Renal cortical epithelial cell (primary cell): ENCODE measurements around the gene DENND2A. TPM values are rescaled to one million over a fixed set of nuclear protein-coding genes. Genes with fewer than 3 reads are reported as not detected.
"Not testable (repeated sequence)": the region's sequence is repeated elsewhere in the genome, so short reads cannot be mapped to it uniquely, and the experiment has no call there.

Experiments
- DNase-seq: peaks from one replicate; pipeline ENCODE4 v3.0.0-alpha.2; 2011; ENCODE audit warnings: low read depth
- total RNA-seq: library from RNA; depleted of rRNA; stranded (reverse); fragments of >200 nt; gene quantifications from 2 replicates; pipeline ENCODE4 v1.2.3, GENCODE V29; 2014

The DENND2A gene
- total RNA-seq, 1 donor from 2014 or later: 67.9 TPM

DNA sequence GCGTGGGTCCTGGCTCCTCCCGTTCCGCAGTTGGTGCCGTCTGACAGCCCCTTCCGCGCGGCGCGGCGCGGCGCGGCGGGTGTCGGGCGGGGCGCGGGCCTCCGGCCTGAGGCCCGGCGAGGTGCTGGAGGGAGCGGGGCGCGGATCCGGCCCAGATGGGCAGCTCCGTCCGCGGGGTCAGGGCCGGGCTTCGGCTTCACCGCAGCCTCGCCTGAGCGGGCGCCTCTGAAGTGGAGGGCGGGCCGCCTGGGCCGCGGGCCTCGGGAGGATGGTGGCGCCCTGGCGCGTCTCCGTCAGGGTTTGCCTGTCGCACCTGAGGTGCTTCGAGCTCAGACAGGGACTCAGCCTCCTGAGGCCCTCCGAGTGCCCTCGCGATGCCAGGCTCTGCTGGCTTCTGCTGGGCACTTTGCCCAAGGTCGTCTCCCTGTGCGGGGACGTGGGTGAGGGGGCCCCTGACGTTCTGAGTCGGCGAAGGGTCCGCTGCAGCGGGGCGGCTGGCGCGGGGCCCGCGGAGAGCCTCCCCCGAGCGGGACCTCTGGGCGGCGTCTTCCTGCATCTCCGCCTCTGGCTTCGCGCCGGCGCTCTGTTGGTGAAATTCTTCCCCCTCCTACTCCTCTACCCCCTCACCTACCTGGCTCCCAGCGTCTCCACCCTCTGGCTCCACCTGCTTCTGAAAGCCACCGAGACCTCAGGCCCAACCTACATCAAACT lies 32.6 kb upstream of the DENND2A start:
- no peak for DNase-seq

- no peak for DNase-seq
Measured at GRCh38 chr7:140672382-140673062, 31.9 kb upstream of the DENND2A start, which contains the start of gene ADCK2. Gene ADCK2 (plus strand): TSS chr7:140672945. CDS start chr7:140673331, 386 bp downstream.

- DNase-seq: no peak
Measured at GRCh38 chr7:140671966-140672365, 31.4 kb upstream of the DENND2A start.

DNA sequence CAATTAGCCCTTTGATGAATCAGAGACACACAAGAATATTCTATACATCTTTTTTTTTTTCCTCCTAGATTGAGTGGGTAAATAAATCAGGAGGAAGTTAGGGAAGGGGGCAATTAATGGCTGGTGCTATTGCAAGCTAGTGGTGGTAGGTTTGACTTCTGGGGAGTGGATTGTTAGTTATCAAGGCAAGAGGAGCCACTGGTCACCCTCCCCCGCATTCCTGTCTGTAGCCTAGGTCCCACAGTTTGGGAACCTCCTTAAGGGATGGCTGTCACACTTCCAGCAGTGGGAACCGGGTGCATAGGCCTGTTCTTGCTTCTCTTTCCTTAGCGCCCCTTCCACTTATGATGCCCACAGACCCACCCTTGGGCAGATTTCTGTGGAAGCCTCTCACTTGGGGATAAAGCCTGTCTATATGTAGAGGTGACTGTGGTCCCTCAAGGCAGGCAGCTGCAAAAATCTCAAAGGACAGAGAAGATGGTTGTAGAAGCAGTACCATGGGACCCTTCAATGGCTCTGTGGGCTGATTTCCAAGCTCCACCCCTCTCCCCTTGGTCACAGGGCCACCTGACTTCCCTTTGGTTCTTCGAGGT lies 29.8 kb upstream of the DENND2A start:
- no peak for DNase-seq

DNA sequence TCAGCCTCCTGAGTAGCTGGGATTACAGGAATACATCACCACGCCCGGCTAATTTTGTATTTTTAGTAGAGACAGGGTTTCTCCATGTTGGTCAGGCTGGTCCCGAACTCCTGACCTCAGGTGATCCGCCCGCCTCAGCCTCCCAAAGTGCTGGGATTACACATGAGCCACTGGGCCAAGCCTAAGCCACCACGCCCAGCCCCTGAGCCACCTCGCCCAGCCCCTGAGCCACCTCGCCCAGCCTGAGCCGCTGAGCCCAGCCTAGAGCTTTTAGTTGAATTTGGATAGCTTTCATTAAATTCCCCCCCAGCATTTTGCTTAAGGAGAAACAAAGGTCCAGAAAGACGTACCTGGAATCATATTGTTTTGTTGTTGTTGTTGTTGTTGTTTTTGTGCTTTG lies 29.2 kb upstream of the DENND2A start:
- DNase-seq: not testable (repeated sequence)

DNA sequence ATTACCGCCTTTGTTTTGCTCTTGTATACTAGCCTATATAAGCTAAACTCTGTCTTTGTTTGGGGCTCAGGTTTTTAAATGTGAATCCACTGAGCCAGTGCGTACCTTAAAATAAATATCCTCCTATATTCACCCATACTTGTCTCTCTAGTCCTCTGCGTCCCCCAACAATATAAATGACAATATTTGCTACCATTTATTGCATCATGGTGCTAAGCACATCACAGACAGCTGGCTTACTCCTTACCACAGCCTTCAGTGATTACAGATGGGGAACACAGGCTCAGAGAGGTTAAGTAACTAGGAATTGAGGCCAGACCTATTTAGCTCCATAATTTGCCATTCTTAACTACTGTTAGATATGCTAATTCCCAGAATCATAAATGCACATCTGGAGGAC lies 28.7 kb upstream of the DENND2A start:
- DNase-seq: no peak

- DNase-seq: no peak
Measured at GRCh38 chr7:140668641-140669040, 28.0 kb upstream of the DENND2A start.

- no peak for DNase-seq
Measured at GRCh38 chr7:140667476-140667875, 26.9 kb upstream of the DENND2A start.

GRCh38 chr7:140662938-140663337 lies 22.3 kb upstream of the DENND2A start:
- DNase-seq: not testable (repeated sequence)

DNA sequence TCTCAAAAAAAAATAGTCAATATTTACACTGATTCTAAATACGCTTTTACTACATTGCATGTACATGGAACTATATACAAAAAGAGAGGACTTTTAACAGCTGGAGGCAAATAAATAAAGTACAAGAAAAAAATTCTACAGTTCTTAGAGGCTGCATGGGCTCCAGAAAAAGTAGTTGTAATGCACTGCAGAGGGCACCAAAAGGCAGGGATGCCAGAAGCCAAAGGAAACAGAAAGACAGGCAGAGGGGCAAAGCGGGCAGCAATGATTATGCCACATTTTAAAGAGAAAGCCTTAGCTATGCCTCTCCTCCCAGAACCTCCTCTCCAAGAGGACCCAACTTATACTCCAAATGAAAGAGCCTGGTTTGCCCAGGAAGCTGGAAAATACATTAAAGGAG lies 20.5 kb upstream of the DENND2A start:
- no peak for DNase-seq

GRCh38 chr7:140659856-140660255 lies 19.2 kb upstream of the DENND2A start:
- no peak for DNase-seq

- no peak for DNase-seq
Measured at GRCh38 chr7:140657891-140658290, 17.3 kb upstream of the DENND2A start.

DNA sequence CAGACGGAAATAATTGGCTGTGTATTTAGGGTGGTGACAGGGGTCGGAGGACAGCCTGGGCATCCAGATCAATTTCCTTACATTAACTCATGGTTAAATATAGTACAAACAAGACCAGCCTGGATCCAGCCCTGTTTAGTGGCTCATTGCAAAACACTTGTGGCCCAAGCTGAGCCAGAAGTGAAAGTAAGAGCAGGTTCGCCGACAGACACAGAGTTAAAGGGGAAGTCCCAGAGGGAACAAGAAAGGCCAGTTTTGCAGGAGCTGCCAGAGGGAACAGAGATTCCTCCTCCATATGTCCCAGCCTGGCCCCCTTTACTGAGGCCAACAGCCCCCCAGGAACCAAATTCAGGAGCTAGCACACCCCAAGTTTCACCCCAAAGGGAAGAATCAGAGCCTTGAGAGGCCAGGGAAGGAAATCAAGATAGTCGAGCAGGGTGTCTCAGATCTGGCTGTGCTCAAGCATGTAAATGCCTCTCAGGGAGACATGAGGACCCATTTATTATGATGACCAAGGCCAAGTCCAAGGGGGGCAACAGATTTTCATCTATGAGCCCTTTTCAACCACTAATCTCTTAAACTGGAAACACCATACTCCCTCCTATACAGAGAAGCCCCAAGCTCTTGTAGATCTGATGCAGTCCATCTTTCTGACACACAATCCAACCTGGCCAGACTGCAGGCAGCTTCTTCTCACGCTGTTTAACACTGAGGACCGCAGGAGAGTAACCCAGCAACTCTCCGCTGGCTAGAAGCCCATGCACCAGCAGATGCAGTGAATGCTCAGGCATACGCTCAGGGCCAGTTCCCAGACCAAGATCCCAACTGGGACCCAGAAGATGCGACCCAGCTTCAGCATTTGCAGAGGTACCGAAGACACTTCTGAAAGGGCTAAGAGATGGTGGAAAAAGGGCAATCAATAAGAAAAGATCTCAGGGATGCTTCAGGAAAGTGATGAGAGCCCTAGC lies 16.2 kb upstream of the DENND2A start:
- DNase-seq: peak; percentile 76

DNA sequence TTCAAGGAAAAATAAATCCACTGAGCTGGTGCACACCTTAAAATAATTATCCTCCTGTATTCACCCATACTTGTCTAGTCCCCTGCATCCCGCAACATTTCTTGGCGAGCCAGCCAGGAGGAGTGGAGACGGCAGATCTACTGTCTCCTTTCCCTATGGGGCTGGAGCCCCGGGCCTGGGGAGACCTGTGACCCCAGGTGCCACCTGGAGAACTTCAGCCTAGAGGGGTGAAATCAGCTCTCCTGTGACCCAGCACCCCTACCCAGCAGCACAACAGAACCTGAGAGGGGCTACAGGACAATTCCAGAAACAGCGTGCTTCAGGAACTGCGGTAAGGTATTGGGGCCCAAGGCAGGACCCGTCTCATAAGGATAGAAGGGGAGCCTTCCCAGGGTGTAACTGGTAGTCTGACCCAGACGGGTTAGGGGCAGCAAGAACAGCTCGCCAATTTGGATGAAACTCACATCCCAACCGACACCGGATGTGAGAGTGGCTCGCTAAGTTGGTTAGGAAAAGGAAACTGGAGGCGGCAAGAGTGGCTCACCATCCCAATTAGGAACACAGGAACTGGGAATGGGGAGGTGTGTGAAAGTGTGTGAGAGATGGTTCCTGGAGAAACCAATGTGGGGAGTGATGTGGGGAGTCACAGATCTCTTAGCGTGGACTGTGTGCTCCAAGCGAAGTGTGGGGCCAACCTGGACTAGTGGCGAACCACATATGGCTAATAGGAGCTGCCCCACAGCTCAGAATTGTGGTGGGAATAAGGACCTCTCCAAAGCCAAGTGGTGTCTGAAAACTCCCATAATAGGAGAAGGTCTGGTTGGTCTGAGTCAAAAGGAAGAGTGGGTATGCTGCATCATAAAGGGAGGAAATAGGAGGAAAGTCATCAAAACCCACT lies 15.1 kb upstream of the DENND2A start:
- DNase-seq: no peak

- no peak for DNase-seq
Measured at GRCh38 chr7:140654661-140655060, 14.0 kb upstream of the DENND2A start.

DNA sequence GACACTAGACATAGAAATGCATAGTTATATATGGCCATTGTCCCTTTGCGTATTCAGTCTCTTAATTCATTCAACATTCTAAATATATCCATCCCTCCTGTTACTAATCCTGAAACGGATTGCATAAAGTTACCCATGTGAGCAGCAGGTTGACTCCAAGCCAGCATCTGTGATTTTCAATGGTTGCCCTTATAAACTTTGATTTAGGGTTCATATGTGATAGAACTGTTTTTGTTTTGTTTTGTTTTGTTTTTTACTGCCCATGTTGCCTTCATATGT lies 13.4 kb upstream of the DENND2A start:
- DNase-seq: no peak

GRCh38 chr7:140653319-140654108 lies 12.9 kb upstream of the DENND2A start:
- DNase-seq: peak; percentile 62

GRCh38 chr7:140650367-140650766 lies 9.8 kb upstream of the DENND2A start:
- no peak for DNase-seq

DNA sequence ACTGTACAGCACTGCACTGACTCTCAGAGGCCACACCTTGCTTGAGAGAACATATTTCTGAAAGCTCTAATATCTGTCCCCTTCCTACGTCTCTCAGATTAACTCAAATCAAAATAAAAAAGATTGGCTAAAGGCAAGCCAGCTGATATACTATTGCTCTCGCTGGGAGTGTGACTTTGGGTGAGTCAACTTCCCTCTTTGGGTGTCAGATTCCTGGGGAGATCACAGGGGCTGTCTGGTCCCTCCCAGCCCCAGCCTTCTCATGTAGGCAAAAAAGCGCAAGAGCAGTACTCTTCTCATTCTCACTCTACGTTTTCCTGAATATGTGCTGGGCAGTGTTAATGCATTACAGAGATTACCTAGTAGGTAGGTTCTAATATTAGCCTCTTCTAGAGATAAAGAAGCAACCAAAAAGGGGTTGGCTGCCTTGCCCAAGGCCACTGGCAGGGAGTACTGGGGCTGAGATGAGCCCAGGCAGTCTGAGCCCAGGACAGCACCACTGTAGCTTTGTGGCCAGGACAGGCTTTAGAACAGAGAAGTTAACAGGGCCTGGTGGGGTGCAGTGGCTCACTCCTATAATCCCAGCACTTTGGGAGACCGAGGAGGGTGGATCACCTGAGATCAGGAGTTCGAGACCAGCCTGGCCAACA lies 9.1 kb upstream of the DENND2A start:
- DNase-seq: no peak
